22Rv1 (cell line): ENCODE results near the gene FOXP1.

Experiments used
- ZFX ChIP-seq: fragments of 450-650 bp; IDR thresholded peaks from 2 replicates; pipeline ENCODE4 v1.6.1; 2017; ENCODE audit warnings: antibody characterized with exemption, borderline replicate concordance
- TF ChIP-seq, protein P1 (sequence below): fragments of 450-650 bp; IDR thresholded peaks from 2 replicates; pipeline ENCODE4 v1.5.1; 2017; ENCODE audit warnings: mild to moderate bottlenecking

- TF ChIP-seq, protein P1, sequence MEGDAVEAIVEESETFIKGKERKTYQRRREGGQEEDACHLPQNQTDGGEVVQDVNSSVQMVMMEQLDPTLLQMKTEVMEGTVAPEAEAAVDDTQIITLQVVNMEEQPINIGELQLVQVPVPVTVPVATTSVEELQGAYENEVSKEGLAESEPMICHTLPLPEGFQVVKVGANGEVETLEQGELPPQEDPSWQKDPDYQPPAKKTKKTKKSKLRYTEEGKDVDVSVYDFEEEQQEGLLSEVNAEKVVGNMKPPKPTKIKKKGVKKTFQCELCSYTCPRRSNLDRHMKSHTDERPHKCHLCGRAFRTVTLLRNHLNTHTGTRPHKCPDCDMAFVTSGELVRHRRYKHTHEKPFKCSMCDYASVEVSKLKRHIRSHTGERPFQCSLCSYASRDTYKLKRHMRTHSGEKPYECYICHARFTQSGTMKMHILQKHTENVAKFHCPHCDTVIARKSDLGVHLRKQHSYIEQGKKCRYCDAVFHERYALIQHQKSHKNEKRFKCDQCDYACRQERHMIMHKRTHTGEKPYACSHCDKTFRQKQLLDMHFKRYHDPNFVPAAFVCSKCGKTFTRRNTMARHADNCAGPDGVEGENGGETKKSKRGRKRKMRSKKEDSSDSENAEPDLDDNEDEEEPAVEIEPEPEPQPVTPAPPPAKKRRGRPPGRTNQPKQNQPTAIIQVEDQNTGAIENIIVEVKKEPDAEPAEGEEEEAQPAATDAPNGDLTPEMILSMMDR = no peak
- TF ChIP-seq ZFX = no peak
Measured at GRCh38 chr3:71066356-71066755, 517.2 kb downstream of the FOXP1 start.
